Ishikawa (cell line): ENCODE measurements around the gene ANKRD16.

ENCODE experiments used
- CEBPB ChIP-seq: IDR thresholded peaks from 2 replicates; pipeline ENCODE4 v1.6.1; 2012
- CREB1 ChIP-seq: IDR thresholded peaks from 2 replicates; pipeline ENCODE4 v1.6.1; 2012; ENCODE audit warnings: low read depth
- EGR1 ChIP-seq: IDR thresholded peaks from 2 replicates; pipeline ENCODE4 v1.6.1; 2012
- EP300 ChIP-seq: IDR thresholded peaks from 2 replicates; pipeline ENCODE4 v1.6.1; 2012; ENCODE audit warnings: borderline replicate concordance
- FOXM1 ChIP-seq: IDR thresholded peaks from 2 replicates; pipeline ENCODE4 v1.6.1; 2012; ENCODE audit warnings: low read depth, borderline replicate concordance
- RAD21 ChIP-seq: IDR thresholded peaks from 2 replicates; pipeline ENCODE4 v1.6.1; 2012; ENCODE audit warnings: low read depth
- TCF12 ChIP-seq: IDR thresholded peaks from 2 replicates; pipeline ENCODE4 v1.6.1; 2012; ENCODE audit warnings: low read depth
- YY1 ChIP-seq: IDR thresholded peaks from 2 replicates; pipeline ENCODE4 v1.6.1; 2012; ENCODE audit warnings: low read depth
- TF ChIP-seq, protein P1 (sequence below): IDR thresholded peaks from 2 replicates; pipeline ENCODE4 v1.6.1; 2012
- TF ChIP-seq, protein P2 (sequence below): IDR thresholded peaks from 2 replicates; pipeline ENCODE4 v1.6.1; 2012; ENCODE audit warnings: low read depth, mild to moderate bottlenecking
- TF ChIP-seq, protein P3 (sequence below): IDR thresholded peaks from 2 replicates; pipeline ENCODE4 v1.6.1; 2012

DNA sequence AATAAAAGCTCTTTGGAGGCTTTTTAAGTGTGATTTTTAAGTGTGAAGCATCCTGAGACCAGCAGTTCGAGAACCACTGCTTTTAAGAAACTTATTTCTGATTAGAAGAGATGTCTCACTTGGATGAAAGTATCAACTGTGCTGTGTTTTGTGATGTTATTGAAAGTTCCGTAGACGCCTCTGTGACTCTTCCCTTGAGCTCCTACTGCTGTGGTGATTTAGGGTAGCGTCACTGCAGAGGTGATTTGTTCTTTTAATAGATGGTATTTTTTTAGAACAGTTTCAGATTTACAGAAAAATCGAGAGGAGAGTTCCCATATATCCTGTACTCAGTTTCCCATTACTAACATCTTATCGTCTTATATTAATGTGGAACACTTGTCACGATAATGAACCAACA, 29.9 kb upstream of the ANKRD16 start:
- TF ChIP-seq, protein P1, sequence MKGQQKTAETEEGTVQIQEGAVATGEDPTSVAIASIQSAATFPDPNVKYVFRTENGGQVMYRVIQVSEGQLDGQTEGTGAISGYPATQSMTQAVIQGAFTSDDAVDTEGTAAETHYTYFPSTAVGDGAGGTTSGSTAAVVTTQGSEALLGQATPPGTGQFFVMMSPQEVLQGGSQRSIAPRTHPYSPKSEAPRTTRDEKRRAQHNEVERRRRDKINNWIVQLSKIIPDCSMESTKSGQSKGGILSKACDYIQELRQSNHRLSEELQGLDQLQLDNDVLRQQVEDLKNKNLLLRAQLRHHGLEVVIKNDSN, result no peak
- TF ChIP-seq, protein P2, sequence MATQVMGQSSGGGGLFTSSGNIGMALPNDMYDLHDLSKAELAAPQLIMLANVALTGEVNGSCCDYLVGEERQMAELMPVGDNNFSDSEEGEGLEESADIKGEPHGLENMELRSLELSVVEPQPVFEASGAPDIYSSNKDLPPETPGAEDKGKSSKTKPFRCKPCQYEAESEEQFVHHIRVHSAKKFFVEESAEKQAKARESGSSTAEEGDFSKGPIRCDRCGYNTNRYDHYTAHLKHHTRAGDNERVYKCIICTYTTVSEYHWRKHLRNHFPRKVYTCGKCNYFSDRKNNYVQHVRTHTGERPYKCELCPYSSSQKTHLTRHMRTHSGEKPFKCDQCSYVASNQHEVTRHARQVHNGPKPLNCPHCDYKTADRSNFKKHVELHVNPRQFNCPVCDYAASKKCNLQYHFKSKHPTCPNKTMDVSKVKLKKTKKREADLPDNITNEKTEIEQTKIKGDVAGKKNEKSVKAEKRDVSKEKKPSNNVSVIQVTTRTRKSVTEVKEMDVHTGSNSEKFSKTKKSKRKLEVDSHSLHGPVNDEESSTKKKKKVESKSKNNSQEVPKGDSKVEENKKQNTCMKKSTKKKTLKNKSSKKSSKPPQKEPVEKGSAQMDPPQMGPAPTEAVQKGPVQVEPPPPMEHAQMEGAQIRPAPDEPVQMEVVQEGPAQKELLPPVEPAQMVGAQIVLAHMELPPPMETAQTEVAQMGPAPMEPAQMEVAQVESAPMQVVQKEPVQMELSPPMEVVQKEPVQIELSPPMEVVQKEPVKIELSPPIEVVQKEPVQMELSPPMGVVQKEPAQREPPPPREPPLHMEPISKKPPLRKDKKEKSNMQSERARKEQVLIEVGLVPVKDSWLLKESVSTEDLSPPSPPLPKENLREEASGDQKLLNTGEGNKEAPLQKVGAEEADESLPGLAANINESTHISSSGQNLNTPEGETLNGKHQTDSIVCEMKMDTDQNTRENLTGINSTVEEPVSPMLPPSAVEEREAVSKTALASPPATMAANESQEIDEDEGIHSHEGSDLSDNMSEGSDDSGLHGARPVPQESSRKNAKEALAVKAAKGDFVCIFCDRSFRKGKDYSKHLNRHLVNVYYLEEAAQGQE, result no peak
- TF ChIP-seq YY1 (no peak), FOXM1 (no peak), RAD21 (no peak), EP300 (no peak), EGR1 (no peak), CREB1 (no peak), CEBPB (no peak), TCF12 (no peak)
- TF ChIP-seq, protein P3, sequence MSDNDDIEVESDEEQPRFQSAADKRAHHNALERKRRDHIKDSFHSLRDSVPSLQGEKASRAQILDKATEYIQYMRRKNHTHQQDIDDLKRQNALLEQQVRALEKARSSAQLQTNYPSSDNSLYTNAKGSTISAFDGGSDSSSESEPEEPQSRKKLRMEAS, result no peak
